ENCODE data around the gene HECA. TPM values are rescaled to one million over a fixed set of nuclear protein-coding genes. Genes with fewer than 3 reads are reported as not detected.

The HECA gene
- polyA plus RNA-seq, 6 donors from 2014 or later = 4.0 to 6.2 (median 4.6) TPM

GRCh38 chr6:139173822-139174221 is 38.9 kb downstream of the HECA start:
- ATAC-seq (ENCODE audit: low read depth in 2 of 2) (no peak), DNase-seq (no peak)
- peak overlapping the region in 5 of 6 donors; percentile 30 to 80 (median 60) for H3K27ac Mint-ChIP-seq
- H3K36me3 Mint-ChIP-seq = peaks cover 42 to 51% of the 10 kb centered on the region in 2 donors
- H3K4me3 Mint-ChIP-seq = no peak overlapping the region
- H3K27me3 Mint-ChIP-seq = no peaks in the 10 kb centered on the region
- peaks cover 0 to 13% (median 10%) of the 10 kb centered on the region in 7 donors for H3K9me3 Mint-ChIP-seq
- peaks cover 50 to 76% (median 65%) of the 10 kb centered on the region in 3 donors for H3K4me1 Mint-ChIP-seq

GRCh38 chr6:139174961-139175360 is 40.1 kb downstream of the HECA start:
- ATAC-seq (ENCODE audit: low read depth in 2 of 2) (no peak), DNase-seq (no peak)
- peaks cover 41% of the 10 kb centered on the region in 2 donors for H3K36me3 Mint-ChIP-seq
- H3K27ac Mint-ChIP-seq = peak overlapping the region in 4 of 6 donors; percentile 18 to 39 (median 30)
- no peaks in the 10 kb centered on the region for H3K27me3 Mint-ChIP-seq
- peak overlapping the region in 5 of 8 donors; percentile 12 to 61 (median 46) for H3K4me3 Mint-ChIP-seq
- peaks cover 0 to 13% (median 10%) of the 10 kb centered on the region in 7 donors for H3K9me3 Mint-ChIP-seq
- peaks cover 39 to 65% (median 53%) of the 10 kb centered on the region in 3 donors for H3K4me1 Mint-ChIP-seq

DNA sequence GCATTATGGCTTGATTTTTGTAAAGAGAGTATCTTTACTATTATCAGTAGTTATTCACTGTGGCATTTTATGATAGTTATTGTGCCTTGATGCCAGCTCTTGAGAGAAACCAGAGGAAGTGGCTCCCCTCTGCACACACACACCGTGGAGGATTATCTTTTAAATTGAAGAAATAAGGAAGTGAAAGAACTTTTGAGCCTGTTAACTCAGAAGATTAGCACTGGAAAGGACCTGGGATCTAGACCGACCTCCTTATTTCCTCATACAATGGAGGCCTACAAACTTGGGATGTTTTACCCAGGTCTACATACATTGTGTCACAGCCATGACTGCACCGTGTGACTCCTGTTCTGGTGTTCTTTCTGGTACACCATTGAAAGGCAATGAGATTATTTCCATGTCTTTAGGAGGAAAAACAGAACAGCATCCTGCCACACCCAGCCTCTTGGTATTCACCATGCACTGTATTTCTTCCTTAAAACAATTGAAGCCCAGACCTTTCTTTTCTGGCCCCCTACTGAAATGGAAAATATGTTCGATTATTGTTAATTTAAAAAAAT is 40.6 kb downstream of the HECA start:
- H3K9me3 Mint-ChIP-seq = peaks cover 0 to 13% (median 10%) of the 10 kb centered on the region in 7 donors
- H3K27ac Mint-ChIP-seq = peak overlapping the region; percentile 4 to 39 (median 30)
- peak; percentile 38 for DNase-seq
- H3K36me3 Mint-ChIP-seq = peaks cover 41 to 46% of the 10 kb centered on the region in 2 donors
- peaks cover 38 to 60% (median 48%) of the 10 kb centered on the region in 3 donors for H3K4me1 Mint-ChIP-seq
- H3K4me3 Mint-ChIP-seq = peak overlapping the region in 5 of 8 donors; percentile 12 to 61 (median 46)
- peak; percentile 85 to 89 for ATAC-seq (ENCODE audit: low read depth in 2 of 2)
- no peaks in the 10 kb centered on the region for H3K27me3 Mint-ChIP-seq

DNA sequence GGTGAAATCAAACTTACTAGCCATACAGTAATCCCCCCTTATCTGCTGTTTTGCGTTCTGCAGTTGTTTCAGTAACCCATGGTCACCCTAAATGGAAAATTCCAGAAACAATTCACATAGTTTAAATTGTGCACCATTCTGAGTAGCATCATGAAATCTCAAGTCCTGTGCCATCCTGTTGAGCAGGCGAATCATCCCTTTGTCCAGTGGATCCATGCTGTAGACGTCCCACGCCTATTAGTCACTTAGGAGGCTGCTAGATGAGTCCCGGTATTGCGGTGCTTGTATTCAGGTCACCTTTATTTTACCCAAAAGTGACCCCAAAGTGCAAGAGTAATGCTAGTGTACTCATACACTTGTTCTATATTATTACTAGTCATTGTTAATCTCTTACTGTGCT is 46.4 kb downstream of the HECA start:
- Mint-ChIP-seq H3K9me3 (peaks cover 0 to 13% (median 12%) of the 10 kb centered on the region in 7 donors), H3K4me3 (peak overlapping the region in 1 of 8 donors; percentile 42), H3K27ac (peak overlapping the region in 2 of 6 donors; percentile 38 to 73), H3K36me3 (peaks cover 32 to 45% of the 10 kb centered on the region in 2 donors), H3K27me3 (no peaks in the 10 kb centered on the region), H3K4me1 (peaks cover 3 to 17% (median 5%) of the 10 kb centered on the region in 3 donors)
- ATAC-seq (ENCODE audit: low read depth in 2 of 2) (no peak), DNase-seq (no peak)

- peaks cover 14 to 25% of the 10 kb centered on the region in 2 donors for H3K36me3 Mint-ChIP-seq
- H3K27ac Mint-ChIP-seq = peak overlapping the region in 3 of 6 donors; percentile 27 to 71 (median 61)
- H3K4me1 Mint-ChIP-seq = peaks cover 6 to 8% (median 6%) of the 10 kb centered on the region in 3 donors
- DNase-seq = no peak
- H3K27me3 Mint-ChIP-seq = no peaks in the 10 kb centered on the region
- ATAC-seq (ENCODE audit: low read depth in 2 of 2) = no peak
- H3K4me3 Mint-ChIP-seq = no peak overlapping the region
- H3K9me3 Mint-ChIP-seq = peaks cover 0 to 2% (median 0%) of the 10 kb centered on the region in 7 donors
These were observed 49.2 kb downstream of the HECA start for GRCh38 chr6:139184047-139184446.

DNA sequence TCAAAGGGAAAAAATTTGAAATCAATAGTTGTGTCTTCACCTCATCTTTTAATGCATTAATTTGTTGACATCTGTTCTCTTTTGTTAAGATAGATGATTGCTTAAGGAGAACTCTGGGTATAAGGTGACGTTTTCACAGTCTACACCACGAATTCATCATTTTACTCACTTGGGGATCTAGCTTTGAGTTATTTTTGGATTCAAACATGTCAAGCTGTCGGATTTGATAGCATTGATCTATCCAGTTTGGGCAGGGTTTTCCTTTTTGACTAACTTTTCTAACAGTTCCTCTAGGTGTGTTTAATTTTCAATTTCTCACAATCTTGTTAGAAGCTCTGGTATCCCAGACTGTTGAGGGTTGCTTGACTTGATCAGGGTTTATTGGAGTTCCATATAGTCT is 49.6 kb downstream of the HECA start:
- Mint-ChIP-seq H3K9me3 (peaks cover 0 to 2% (median 0%) of the 10 kb centered on the region in 7 donors), H3K36me3 (peaks cover 14 to 21% of the 10 kb centered on the region in 2 donors), H3K4me1 (peaks cover 6 to 8% (median 6%) of the 10 kb centered on the region in 3 donors), H3K27ac (peak overlapping the region in 3 of 6 donors; percentile 71 to 90 (median 76)), H3K4me3 (no peak overlapping the region), H3K27me3 (no peaks in the 10 kb centered on the region)
- DNase-seq = no peak
- ATAC-seq (ENCODE audit: low read depth in 2 of 2) = no peak

GRCh38 chr6:139186242-139186641 is 51.4 kb downstream of the HECA start:
- no peaks in the 10 kb centered on the region for H3K27me3 Mint-ChIP-seq
- H3K4me3 Mint-ChIP-seq = no peak overlapping the region
- DNase-seq = no peak
- ATAC-seq (ENCODE audit: low read depth in 2 of 2) = no peak
- peaks cover 3 to 7% of the 10 kb centered on the region in 2 donors for H3K36me3 Mint-ChIP-seq
- H3K4me1 Mint-ChIP-seq = peaks cover 4 to 6% (median 6%) of the 10 kb centered on the region in 3 donors
- peaks cover 0 to 2% (median 0%) of the 10 kb centered on the region in 7 donors for H3K9me3 Mint-ChIP-seq
- peak overlapping the region in 1 of 6 donors; percentile 22 for H3K27ac Mint-ChIP-seq

- Mint-ChIP-seq H3K4me3 (no peak overlapping the region), H3K4me1 (peaks cover 4 to 6% (median 6%) of the 10 kb centered on the region in 3 donors), H3K9me3 (peaks cover 0 to 2% (median 0%) of the 10 kb centered on the region in 7 donors), H3K36me3 (peaks cover 0 to 4% of the 10 kb centered on the region in 2 donors), H3K27ac (no peak overlapping the region), H3K27me3 (no peaks in the 10 kb centered on the region)
- DNase-seq (no peak), ATAC-seq (ENCODE audit: low read depth in 2 of 2) (no peak)
These were observed 51.8 kb downstream of the HECA start for GRCh38 chr6:139186692-139187091.

GRCh38 chr6:139187489-139187888 is 52.6 kb downstream of the HECA start:
- Mint-ChIP-seq H3K9me3 (peaks cover 0 to 2% (median 0%) of the 10 kb centered on the region in 7 donors), H3K27ac (peak overlapping the region in 1 of 6 donors; percentile 62), H3K36me3 (peaks cover 0 to 8% of the 10 kb centered on the region in 2 donors), H3K27me3 (no peaks in the 10 kb centered on the region), H3K4me3 (no peak overlapping the region), H3K4me1 (peaks cover 4 to 6% (median 6%) of the 10 kb centered on the region in 3 donors)
- ATAC-seq (ENCODE audit: low read depth in 2 of 2) (no peak), DNase-seq (no peak)

DNA sequence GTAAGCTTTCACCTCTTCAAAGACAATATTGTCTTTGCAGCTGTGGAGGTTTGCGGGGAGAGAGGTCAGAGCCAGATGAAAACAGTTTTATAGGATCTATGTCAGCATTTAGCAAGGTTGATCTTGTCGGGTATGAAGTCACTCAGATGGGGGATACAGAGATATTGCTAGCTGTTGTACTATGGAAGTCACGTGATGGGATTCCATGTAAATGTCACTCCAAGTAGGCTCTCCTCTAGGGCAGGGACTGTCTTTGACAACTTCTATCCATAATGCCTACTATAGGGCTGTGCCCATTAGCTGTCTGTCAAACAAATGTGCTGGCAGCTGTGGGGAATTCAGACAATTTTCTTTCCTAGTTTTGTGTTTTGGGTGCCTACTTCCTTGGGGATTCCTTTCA is 54.8 kb downstream of the HECA start:
- Mint-ChIP-seq H3K4me1 (peaks cover 4 to 6% (median 6%) of the 10 kb centered on the region in 3 donors), H3K36me3 (peaks cover 0 to 8% of the 10 kb centered on the region in 2 donors), H3K27me3 (no peaks in the 10 kb centered on the region), H3K27ac (no peak overlapping the region), H3K9me3 (peaks cover 0 to 3% (median 1%) of the 10 kb centered on the region in 7 donors), H3K4me3 (no peak overlapping the region)
- no peak for DNase-seq
- no peak for ATAC-seq (ENCODE audit: low read depth in 2 of 2)

DNA sequence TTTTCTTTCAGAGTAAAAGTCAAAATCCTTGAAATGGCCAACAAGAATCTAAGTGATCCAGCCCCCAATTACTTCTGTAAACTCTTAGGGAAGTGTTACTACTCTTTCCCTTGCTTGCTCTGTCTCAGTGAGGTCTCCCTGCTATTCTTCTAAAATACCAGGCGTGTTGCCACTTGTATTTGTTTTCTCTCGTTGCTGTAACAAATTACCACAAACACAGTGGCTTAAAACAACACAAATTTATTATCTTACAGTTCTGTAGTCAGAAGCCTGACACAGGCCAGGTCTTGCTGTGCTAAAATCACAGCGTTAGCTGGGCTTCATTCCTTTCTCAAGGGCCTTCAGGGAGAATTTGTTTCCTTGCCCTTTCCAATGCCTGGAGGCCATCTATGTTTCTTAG is 59.9 kb downstream of the HECA start:
- H3K27me3 Mint-ChIP-seq = no peaks in the 10 kb centered on the region
- H3K4me3 Mint-ChIP-seq = no peak overlapping the region
- ATAC-seq (ENCODE audit: low read depth in 2 of 2) (no peak), DNase-seq (no peak)
- peaks cover 0 to 7% of the 10 kb centered on the region in 2 donors for H3K36me3 Mint-ChIP-seq
- no peak overlapping the region for H3K27ac Mint-ChIP-seq
- H3K9me3 Mint-ChIP-seq = peaks cover 0 to 3% (median 0%) of the 10 kb centered on the region in 7 donors
- H3K4me1 Mint-ChIP-seq = peaks cover 0 to 7% (median 3%) of the 10 kb centered on the region in 3 donors

- Mint-ChIP-seq H3K27ac (peak overlapping the region in 1 of 6 donors; percentile 34), H3K27me3 (no peaks in the 10 kb centered on the region), H3K9me3 (peaks cover 0 to 8% (median 2%) of the 10 kb centered on the region in 7 donors), H3K36me3 (peaks cover 0 to 13% of the 10 kb centered on the region in 2 donors), H3K4me1 (peaks cover 0 to 7% (median 3%) of the 10 kb centered on the region in 3 donors), H3K4me3 (no peak overlapping the region)
- DNase-seq (no peak), ATAC-seq (ENCODE audit: low read depth in 2 of 2) (no peak)
These were observed 63.8 kb downstream of the HECA start for GRCh38 chr6:139198529-139199288.

DNA sequence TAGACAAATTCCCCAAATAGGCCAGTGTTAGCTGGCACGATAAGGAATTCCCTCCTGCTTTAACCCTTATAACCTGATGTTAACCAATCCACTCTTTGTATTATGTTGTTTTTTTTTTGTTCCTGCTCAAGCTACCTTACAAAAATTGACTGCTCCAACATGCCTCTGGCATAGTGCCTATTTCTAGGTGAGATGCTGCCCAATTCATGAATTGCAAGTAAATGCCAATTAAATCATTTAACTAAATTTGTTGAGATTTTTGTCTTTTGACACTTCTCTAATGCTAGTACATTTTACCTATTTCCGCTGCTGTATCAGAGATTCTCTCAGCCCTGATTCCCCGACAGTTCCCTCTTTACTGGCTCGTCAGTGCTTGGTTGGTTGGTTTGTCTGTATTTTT is 66.5 kb downstream of the HECA start:
- H3K27me3 Mint-ChIP-seq = no peaks in the 10 kb centered on the region
- H3K36me3 Mint-ChIP-seq = peaks cover 0 to 13% of the 10 kb centered on the region in 2 donors
- no peak overlapping the region for H3K4me3 Mint-ChIP-seq
- peaks cover 0 to 7% (median 3%) of the 10 kb centered on the region in 3 donors for H3K4me1 Mint-ChIP-seq
- H3K9me3 Mint-ChIP-seq = peaks cover 0 to 22% (median 13%) of the 10 kb centered on the region in 7 donors
- ATAC-seq (ENCODE audit: low read depth in 2 of 2) = no peak
- no peak for DNase-seq
- H3K27ac Mint-ChIP-seq = peak overlapping the region in 1 of 6 donors; percentile 52

Data from naive B cell (primary cell).